Activated T-cell treated with anti-CD3 and anti-CD28 coated beads, Interleukin-2, amount 50 U/mL, for 4 hours (primary cell): ENCODE results near the gene SCARB1. TPM values are rescaled to one million over a fixed set of nuclear protein-coding genes. Genes with fewer than 3 reads are reported as not detected.
"Not testable (repeated sequence)": the region's sequence is repeated elsewhere in the genome, so short reads cannot be mapped to it uniquely, and the experiment has no call there.

Experiments used
- ATAC-seq, 2 donors: fragments of 200-7000 bp; cut with Tn5 transposase; one replicate each; pipeline ENCODE4 v1.10.0; 2021
- DNase-seq: peaks from one replicate; pipeline ENCODE4 v3.0.0-alpha.2; 2020
- H3K27me3 Mint-ChIP-seq: one replicate; pipeline ENCODE4 v1.8.0; 2021; ENCODE audit warnings: low read depth, mixed read lengths
- H3K36me3 Mint-ChIP-seq: one replicate; pipeline ENCODE4 v1.8.0; 2022; ENCODE audit warnings: mixed read lengths; ENCODE audit not compliant: insufficient read depth
- H3K4me1 Mint-ChIP-seq: one replicate; pipeline ENCODE4 v1.8.0; 2021; ENCODE audit warnings: low read depth, mixed read lengths
- H3K4me3 Mint-ChIP-seq: one replicate; pipeline ENCODE4 v1.8.0; 2021; ENCODE audit warnings: mild to moderate bottlenecking, moderate library complexity, mixed read lengths
- H3K9me3 Mint-ChIP-seq: one replicate; pipeline ENCODE4 v1.8.0; 2021; ENCODE audit warnings: mixed read lengths
- total RNA-seq, 3 donors: library from RNA; stranded (reverse); gene quantifications; one replicate each; pipeline ENCODE4 v1.2.1, GENCODE V29; 2021

The SCARB1 gene, protein sequence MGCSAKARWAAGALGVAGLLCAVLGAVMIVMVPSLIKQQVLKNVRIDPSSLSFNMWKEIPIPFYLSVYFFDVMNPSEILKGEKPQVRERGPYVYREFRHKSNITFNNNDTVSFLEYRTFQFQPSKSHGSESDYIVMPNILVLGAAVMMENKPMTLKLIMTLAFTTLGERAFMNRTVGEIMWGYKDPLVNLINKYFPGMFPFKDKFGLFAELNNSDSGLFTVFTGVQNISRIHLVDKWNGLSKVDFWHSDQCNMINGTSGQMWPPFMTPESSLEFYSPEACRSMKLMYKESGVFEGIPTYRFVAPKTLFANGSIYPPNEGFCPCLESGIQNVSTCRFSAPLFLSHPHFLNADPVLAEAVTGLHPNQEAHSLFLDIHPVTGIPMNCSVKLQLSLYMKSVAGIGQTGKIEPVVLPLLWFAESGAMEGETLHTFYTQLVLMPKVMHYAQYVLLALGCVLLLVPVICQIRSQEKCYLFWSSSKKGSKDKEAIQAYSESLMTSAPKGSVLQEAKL
- total RNA-seq, result 10 to 100 TPM; 17.0 to 29.9 (median 23.4) TPM

DNA sequence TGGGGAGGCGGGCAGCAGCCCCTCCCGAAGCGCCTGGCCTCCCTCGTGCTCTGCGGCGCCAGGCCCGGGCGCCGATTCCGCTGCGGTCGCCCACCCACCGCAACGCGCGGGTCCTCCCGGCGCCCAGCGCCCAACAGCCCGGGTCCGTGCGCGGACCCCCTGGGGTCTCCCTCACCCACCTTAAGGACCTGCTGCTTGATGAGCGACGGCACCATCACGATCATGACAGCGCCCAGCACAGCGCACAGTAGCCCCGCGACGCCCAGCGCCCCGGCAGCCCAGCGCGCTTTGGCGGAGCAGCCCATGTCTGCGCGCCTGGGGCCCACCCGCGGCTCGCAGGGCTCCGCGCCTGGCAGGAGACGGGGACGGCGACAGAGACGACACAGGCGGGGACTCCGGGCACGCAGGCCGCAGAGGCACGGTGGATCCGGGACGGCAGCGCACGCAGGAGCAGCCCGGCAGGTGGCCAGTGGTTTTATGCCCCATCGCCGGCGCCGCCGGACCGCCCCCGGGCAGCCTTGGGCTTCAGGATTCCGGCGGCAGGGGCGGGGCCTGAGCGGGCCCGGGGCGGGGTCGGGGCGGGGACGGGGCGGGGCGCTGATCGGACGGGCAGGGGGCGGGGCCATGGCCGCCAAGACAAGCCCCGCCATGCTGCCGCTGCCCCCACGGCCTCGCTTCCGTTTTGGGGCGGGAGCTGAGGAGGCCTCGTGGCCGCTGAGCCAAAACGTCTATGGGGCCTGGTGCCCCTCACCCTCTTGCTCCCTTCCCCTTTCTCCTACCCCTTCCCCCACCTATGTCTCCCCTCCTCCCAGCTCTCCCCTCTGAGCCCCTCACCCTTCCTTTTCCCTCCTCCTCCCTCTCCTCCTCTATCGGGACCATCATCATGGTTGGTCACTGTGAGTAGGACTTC lies at the start of gene SCARB1:
SCARB1 (minus strand) TSS at position 449 of the 910 bp plus-strand sequence; CDS start at position 305, 144 bp downstream.
- Mint-ChIP-seq H3K36me3 (no peaks in the 10 kb centered on the region), H3K4me1 (peaks cover 20% of the 10 kb centered on the region), H3K4me3 (peak within 1 kb of the TSS; percentile 80), H3K9me3 (no peaks in the 10 kb centered on the region), H3K27me3 (no peaks in the 10 kb centered on the region)
- peak; percentile 71 for DNase-seq
- peak; percentile 90 to 92 for ATAC-seq

DNA sequence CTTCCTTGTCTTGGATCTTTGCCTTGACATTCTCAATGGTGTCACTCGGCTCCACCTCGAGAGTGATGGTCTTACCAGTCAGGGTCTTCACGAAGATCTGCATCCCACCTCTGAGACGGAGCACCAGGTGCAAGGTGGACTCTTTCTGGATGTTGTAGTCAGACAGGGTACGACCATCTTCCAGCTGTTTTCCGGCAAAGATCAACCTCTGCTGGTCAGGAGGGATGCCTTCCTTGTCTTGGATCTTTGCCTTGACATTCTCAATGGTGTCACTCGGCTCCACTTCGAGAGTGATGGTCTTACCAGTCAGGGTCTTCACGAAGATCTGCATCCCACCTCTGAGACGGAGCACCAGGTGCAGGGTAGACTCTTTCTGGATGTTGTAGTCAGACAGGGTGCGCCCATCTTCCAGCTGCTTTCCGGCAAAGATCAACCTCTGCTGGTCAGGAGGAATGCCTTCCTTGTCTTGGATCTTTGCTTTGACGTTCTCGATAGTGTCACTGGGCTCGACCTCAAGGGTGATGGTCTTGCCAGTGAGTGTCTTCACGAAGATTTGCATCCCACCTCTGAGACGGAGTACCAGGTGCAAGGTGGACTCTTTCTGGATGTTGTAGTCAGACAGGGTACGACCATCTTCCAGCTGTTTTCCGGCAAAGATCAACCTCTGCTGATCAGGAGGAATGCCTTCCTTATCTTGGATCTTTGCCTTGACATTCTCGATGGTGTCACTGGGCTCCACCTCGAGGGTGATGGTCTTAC lies 49.0 kb upstream of the SCARB1 start:
- DNase-seq, ATAC-seq, H3K27me3 Mint-ChIP-seq, H3K9me3 Mint-ChIP-seq: not testable (repeated sequence)
- Mint-ChIP-seq H3K4me3 (peak overlapping the region; percentile 99), H3K36me3 (peaks cover 34% of the 10 kb centered on the region), H3K4me1 (peaks cover 61% of the 10 kb centered on the region)

DNA sequence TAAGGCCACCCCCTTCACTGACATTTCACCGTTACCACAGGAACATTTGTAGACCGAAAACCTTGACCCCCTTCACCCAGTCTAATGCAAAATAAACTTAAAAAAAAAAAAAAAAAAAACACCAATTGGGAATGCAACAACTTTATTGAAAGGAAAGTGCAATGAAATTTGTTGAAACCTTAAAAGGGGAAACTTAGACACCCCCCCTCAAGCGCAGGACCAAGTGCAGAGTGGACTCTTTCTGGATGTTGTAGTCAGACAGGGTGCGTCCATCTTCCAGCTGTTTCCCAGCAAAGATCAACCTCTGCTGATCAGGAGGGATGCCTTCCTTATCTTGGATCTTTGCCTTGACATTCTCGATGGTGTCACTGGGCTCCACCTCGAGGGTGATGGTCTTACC lies 47.9 kb upstream of the SCARB1 start:
- not testable (repeated sequence) for H3K9me3 Mint-ChIP-seq, DNase-seq

DNA sequence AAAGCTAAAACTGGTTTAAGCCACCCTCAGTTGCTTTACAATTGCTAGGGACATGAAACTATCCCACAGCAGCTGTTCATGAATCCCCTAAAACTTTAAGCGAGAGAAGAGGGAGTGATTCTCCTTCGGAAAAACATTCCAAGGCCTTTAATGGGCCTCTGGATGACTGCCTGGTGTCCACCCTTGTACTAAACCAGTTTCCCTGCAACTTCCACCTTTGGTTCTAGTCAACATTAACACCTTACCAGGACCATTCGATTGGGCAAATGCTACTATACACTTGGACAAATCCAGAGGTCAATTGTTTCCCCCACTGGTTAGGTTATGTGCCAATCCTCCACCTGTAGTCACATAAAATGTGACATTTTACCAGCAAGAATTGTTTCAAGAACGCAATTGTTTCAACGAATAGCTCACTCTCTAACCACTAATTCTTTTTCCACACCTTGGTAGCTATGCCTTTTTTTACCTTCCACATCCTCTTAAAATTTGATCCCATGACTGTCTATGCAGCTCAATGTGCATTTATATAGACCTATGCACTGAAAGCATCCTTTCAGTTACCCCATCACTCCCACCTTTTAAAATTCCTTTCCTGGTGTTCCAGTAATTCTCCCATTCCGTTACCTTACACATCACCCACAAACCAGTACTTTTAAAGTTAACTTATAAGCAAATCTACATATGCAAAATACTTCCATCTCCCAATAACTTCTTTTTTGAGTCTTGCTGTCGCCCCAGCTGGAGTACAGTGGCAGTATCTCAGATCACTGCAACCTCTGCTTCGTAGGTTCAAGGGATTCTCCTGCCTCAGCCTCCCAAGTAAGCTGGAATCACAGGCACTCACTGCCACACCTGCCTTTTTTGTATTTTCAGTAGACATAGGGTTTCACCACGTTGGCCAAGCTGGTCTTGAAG lies 47.2 kb upstream of the SCARB1 start:
- no peak for ATAC-seq
- H3K4me3 Mint-ChIP-seq, result peak overlapping the region; percentile 72
- no peaks in the 10 kb centered on the region for H3K9me3 Mint-ChIP-seq
- H3K36me3 Mint-ChIP-seq, result peaks cover 34% of the 10 kb centered on the region
- peaks cover 50% of the 10 kb centered on the region for H3K4me1 Mint-ChIP-seq
- no peak for DNase-seq
- H3K27me3 Mint-ChIP-seq, result no peaks in the 10 kb centered on the region

More for the DNA sequence above, 47.9 kb upstream of the SCARB1 start:
- Mint-ChIP-seq H3K4me3 (peak overlapping the region; percentile 72), H3K36me3 (peaks cover 34% of the 10 kb centered on the region), H3K4me1 (peaks cover 52% of the 10 kb centered on the region)
- H3K27me3 Mint-ChIP-seq, ATAC-seq: not testable (repeated sequence)

DNA sequence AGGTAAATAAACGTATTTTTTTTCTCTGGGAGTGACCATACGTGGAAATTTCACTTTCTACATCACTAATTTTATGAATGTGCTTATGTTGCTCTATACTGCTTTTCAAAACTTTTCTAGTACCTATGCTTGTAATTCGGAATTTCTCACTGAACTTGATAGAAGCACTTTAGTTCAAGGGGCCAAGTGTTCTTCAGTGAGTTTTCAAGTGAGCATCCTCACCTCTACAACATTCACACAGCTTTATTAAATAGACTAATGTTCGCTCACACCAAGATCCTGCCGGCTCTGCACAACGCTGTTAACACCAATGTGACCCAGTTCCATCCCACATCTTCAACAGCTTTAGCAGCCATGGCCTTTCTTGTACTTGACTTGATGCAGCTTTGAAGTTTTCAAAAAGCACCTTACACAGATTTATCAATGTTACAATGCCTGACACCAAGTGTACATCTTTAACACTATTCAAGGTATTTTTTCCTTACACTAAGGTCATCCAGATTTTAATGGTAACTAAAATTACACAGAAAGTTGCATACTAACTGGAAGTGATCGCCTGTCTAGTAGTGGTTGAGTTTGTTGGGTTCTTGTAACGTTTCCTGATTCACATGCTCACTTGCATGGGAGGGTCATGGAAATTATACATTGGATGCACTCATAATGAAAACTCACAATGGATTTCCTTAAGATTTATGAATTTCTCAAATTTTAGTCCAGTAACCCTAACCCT lies 46.3 kb upstream of the SCARB1 start:
- peak overlapping the region; percentile 27 for H3K4me3 Mint-ChIP-seq
- ATAC-seq (no peak), DNase-seq (no peak)
- peaks cover 43% of the 10 kb centered on the region for H3K4me1 Mint-ChIP-seq
- H3K9me3 Mint-ChIP-seq, result no peaks in the 10 kb centered on the region
- H3K27me3 Mint-ChIP-seq, result no peaks in the 10 kb centered on the region
- peaks cover 34% of the 10 kb centered on the region for H3K36me3 Mint-ChIP-seq

- no peaks in the 10 kb centered on the region for H3K9me3 Mint-ChIP-seq
- peak; percentile 88 for DNase-seq
- no peak overlapping the region for H3K4me3 Mint-ChIP-seq
- peaks cover 13% of the 10 kb centered on the region for H3K36me3 Mint-ChIP-seq
- no peaks in the 10 kb centered on the region for H3K27me3 Mint-ChIP-seq
- peak; percentile 80 to 81 for ATAC-seq
- H3K4me1 Mint-ChIP-seq, result peaks cover 26% of the 10 kb centered on the region
Measured at GRCh38 chr12:124906606-124907261, 43.1 kb upstream of the SCARB1 start.

DNA sequence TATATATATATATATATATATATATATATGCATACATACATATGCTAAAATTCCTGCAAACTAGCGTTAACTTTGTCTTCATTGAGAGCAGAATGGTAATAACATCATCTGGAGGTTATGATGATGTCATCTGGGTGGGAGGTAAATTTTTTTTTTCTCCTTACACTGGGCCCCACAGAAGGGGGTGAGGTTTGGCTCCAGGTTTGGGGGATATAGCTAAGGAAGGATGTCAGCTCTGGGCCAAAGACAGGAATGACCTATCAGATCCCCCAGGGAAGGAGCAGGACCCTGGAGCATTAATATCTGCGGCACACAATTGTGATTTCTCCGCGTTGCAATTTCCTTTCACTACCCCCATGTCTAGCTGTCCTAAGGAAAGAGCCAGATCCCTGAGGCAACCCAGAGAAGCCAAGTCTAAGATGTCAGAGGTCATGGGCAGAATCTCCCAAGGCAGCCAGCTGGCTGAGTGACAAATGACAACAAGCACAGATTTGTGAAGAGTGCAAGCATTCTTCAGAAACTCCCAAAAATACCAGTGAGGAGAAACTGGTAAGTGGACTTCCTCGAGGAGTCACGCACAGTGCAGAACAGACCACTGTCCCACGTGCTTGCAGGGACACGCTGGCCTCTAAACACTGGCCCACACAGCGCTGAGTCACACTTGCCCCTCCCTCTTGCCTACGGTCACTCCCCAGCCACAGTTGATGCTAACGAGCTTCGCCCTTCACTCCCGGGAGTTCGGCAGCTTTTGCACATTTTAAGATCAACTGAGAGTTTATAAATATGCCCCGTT lies 40.8 kb upstream of the SCARB1 start:
- no peak overlapping the region for H3K4me3 Mint-ChIP-seq
- no peak for ATAC-seq

GRCh38 chr12:124902916-124903315 lies 39.3 kb upstream of the SCARB1 start:
- Mint-ChIP-seq H3K4me1 (peaks cover 21% of the 10 kb centered on the region), H3K9me3 (no peaks in the 10 kb centered on the region), H3K27me3 (no peaks in the 10 kb centered on the region), H3K36me3 (no peaks in the 10 kb centered on the region), H3K4me3 (no peak overlapping the region)
- DNase-seq (no peak), ATAC-seq (no peak)

More for the DNA sequence above, 40.8 kb upstream of the SCARB1 start:
- H3K9me3 Mint-ChIP-seq, result no peaks in the 10 kb centered on the region
- no peaks in the 10 kb centered on the region for H3K27me3 Mint-ChIP-seq
- H3K4me1 Mint-ChIP-seq, result peaks cover 8% of the 10 kb centered on the region
- no peak for DNase-seq
- H3K36me3 Mint-ChIP-seq, result no peaks in the 10 kb centered on the region

DNA sequence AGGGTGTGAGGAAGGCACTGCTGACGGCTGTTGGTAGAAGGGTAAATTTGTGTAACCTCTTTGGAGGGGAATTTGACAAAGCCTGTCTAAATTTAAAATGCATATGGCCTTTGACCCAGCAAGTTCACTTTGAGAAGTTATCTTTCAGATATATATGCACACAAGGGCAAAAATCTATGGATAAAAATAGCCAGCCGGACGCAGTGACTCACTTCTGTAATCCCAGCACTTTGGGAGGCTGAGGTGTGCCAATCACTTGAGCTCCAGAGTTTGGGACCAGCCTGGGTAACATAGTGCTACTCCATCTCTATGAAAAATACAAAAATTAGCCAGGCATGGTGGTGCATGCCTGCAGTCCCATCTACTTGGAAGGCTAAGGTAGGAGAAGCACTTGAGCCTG lies 37.3 kb upstream of the SCARB1 start:
- peaks cover 14% of the 10 kb centered on the region for H3K4me1 Mint-ChIP-seq
- H3K36me3 Mint-ChIP-seq, result no peaks in the 10 kb centered on the region
- no peak for ATAC-seq
- no peak overlapping the region for H3K4me3 Mint-ChIP-seq
- no peaks in the 10 kb centered on the region for H3K27me3 Mint-ChIP-seq
- no peaks in the 10 kb centered on the region for H3K9me3 Mint-ChIP-seq
- DNase-seq, result no peak

DNA sequence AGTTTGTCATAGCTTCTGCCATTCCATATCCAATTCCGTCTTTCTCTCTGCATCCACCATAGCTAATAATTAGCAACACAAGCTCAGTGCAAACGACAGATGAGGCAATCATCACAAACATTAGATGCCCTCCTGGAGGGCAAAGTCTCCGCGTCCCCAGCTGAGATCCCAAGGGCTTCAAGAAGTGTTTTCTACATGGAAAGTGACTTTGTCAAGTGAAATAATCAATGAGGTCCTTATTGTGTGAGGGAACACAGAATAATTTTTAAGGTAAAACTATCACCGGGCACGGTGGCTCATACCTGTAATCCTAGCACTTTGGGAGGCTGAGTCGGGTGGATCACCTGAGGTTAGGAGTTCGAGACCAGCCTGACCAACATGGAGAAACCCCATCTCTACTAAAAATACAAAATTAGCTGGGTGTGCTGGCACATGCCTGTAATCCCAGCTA lies 36.7 kb upstream of the SCARB1 start:
- not testable (repeated sequence) for H3K9me3 Mint-ChIP-seq, H3K4me3 Mint-ChIP-seq, H3K27me3 Mint-ChIP-seq, ATAC-seq, DNase-seq, H3K36me3 Mint-ChIP-seq
- peaks cover 13% of the 10 kb centered on the region for H3K4me1 Mint-ChIP-seq

GRCh38 chr12:124898923-124899294 lies 35.2 kb upstream of the SCARB1 start:
- no peak for ATAC-seq

More at GRCh38 chr12:124898923-124899294, 35.2 kb upstream of the SCARB1 start:
- Mint-ChIP-seq H3K4me1 (peaks cover 13% of the 10 kb centered on the region), H3K4me3 (no peak overlapping the region), H3K36me3 (no peaks in the 10 kb centered on the region), H3K27me3 (no peaks in the 10 kb centered on the region), H3K9me3 (no peaks in the 10 kb centered on the region)
- DNase-seq, result no peak
